Panc1 (cell line): Measurements from ENCODE around the gene JUN.

Experiments
- CTCF ChIP-seq: fragments of 450-650 bp; IDR thresholded peaks from 2 replicates; pipeline ENCODE4 v1.5.1; 2017; ENCODE audit warnings: mild to moderate bottlenecking
- POLR2AphosphoS5 ChIP-seq: IDR thresholded peaks from 2 replicates; pipeline ENCODE4 v1.6.1; 2012; ENCODE audit warnings: mild to moderate bottlenecking, low read depth, low read length, moderate library complexity

GRCh38 chr1:58823481-58824010 lies 39.7 kb upstream of the JUN start:
- TF ChIP-seq POLR2AphosphoS5 (no peak), CTCF (no peak)
